NCI-H2227 (cell line): Measurements from ENCODE around the gene GPC5.
"Not testable (repeated sequence)": the region's sequence is repeated elsewhere in the genome, so short reads cannot be mapped to it uniquely, and the experiment has no call there.

Experiments used
- DNase-seq: peaks from one replicate; lab custom pipeline; 2025; ENCODE audit not compliant: unreplicated experiment; lab: John Stamatoyannopoulos, UW

The GPC5 gene

GRCh38 chr13:91825516-91825915, 427.1 kb downstream of the GPC5 start:
- no peak for DNase-seq

GRCh38 chr13:91836553-91836952, 438.1 kb downstream of the GPC5 start:
- DNase-seq: no peak

DNA sequence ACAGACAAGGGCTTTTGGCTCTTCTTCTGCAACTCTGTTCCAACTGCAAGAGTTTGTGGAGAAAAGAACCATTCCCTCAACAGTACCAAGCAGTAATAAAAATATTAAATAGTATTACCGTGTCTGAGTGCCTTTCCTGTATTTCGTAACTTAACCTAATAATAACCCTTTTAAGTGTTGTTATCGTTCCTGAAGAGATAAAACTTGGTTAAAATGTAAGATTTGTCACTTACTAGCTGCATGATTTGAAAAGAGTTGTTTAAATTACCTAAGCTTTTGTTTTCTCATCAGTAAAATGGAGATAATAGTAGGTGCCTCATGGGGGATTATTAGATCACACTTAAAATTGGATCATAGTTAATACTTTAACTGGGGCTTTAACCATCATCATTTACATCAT, 447.2 kb downstream of the GPC5 start:
- DNase-seq: no peak

- DNase-seq: no peak
Observed at GRCh38 chr13:91863699-91864098, 465.3 kb downstream of the GPC5 start.

DNA sequence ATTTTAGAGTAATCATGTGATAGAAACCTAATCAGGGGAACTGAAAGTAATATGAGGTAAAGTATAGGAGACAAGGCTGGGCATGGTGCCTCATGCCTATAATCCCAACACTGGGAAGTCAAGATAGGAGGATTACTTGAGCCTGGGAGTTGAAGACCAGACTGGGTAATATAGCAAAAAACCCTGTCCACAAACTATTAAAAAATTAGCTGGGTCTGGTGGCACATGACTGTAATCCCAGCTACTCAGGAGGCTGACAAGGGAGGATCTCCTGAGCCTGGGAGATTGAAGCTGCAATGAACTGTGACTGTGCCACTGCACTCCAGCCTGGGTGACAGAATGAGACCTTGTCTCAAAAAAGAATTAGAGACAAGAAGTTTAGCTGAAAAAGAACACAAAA, 469.9 kb downstream of the GPC5 start:
- no peak for DNase-seq

DNA sequence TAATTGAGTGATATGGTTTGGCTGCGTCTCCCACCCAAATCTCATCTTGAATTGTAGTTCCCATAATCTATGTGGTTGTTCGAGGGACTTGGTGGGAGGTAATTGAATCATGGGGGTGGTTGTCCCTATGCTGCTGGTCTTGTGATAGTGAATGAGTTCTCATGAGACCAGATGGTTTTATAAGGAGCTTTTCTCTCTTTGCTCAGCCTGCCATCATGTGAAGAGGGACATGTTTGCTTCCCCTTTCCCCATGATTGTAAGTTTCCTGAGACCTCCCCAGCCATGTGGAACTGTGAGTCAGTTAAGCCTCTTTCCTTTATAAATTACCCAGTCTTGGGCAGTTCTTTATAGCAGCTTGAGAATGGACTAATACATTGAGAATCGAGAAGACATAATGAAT, 480.1 kb downstream of the GPC5 start:
- DNase-seq: no peak

DNA sequence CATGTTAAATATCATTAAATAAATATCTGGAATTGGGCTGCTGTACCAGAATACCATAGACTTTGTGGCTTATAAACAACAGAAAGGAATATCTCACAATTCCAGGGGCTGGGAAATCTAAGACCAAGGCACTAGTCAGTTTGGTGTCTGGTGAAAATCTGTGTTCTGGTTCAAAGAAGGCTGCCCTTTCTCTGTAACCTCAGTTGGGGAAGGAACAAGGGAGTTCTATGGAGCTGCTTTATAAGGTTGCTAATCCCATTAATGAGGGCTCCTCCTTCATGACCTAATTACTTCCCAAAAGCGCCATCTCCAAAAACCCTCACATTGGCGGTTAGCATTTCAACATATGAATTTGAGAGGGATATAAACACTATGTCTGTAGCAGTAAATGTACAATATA, 480.9 kb downstream of the GPC5 start:
- no peak for DNase-seq

- no peak for DNase-seq
Observed at GRCh38 chr13:91882918-91883317, 484.5 kb downstream of the GPC5 start.

DNA sequence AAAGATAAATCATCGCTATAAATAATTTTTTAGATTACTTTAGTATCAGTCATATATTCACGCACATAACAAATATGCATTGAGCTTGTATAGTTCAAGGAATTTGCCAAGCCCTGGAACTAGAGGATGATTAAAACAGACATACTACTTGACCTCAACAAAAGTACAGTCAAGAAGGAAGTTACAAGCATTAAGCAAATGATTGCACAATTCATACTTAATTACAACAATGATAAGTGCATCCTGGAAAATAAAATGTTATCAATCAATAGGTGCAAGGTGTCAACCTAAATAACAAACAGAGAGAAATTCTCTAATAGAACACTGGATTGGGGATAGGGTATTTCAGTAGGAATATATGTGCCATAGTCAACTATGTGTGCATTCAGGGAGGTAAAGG, 491.2 kb downstream of the GPC5 start:
- no peak for DNase-seq

- no peak for DNase-seq
Observed at GRCh38 chr13:91891141-91891540, 492.7 kb downstream of the GPC5 start.

DNA sequence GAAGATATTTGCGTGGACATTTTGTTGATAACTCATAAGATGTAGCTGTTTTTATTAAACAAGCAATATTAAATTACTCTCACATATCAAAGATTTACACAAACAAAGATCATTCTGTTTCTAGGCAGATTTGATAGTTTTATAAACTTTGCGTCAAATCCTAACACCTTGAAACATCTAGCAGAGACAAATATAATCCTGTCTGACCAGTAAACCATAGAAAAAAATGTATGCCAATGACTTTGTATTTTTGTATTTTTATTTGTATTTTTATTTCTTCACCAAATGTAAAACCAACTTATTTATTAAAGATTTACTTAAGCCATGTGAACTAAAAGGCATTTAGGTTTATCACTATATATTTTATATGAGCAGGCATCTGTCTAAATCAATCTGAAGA, 494.6 kb downstream of the GPC5 start:
- no peak for DNase-seq

DNA sequence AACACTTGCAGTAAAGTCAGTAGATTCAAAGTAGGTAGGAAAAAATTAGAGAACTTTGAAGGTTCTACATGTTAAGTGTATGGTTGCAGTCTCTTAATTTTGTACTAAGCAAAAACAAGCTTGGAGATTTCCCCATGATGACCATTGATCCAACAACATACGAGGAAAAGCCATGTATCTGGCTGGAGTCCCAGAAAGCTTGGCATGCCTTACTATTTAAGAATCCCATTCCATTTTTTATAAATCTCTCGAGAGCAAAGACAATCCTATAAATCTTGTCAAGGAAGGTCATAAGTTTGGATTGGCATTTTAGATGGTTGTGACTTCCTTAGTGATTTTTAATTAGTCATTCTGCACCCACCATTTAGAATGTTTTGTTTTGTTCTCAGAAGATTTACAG, 495.9 kb downstream of the GPC5 start:
- DNase-seq: no peak

DNA sequence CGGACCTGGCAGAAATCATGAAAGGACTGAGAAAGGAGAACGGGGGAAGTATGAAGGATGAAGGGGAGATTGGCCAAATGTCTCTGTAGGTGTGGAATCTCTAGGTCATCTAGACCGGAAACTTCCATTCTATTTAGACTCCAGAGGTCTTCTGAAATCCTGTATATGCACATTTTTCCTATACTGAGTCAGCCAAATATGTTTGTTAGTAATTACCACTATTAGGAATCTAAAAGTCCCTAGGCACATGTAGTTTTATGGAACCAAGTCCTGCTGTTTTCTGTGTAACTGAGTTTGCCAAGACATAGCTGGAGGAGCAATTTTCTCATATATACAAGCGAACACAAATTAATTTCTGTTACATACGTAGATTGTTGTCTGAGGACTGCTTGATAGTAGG, 498.1 kb downstream of the GPC5 start:
- no peak for DNase-seq

DNA sequence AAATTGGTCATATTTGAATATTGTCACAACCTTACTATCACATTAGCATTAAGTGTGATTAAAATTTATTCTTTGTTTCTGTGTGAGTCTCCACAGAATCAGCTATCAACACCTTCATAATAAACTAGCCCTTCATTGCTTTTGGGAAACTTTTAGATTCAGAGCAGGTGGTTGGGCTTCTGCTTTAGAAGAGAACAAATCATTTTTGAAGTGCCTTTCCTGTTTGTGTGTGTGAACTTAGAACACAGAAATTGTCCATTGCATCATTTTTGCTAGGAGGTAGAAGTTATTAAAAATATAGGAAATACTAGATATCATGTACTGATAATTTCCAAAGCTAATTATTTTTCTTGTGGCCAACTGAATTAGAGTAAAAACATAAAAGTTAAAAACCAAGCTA, 500.6 kb downstream of the GPC5 start:
- not testable (repeated sequence) for DNase-seq

DNA sequence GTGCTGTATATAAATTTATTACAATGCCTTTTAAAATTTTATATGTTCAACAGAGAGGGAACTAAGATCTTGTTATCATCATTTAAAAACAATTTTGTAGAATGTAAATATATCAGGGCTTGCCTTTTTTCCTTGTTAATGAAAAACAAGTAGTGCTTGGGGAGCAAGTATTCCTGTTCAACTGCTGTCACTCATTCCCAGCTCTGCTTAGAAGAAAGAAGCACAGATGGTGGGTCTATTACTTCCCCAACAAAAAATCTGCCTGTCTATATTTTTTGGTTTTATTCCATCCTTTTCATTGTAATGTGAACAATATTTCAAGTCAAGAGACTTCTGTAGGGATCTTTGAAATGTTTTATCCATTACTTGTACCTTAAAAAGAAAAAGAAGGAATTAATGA, 503.9 kb downstream of the GPC5 start:
- DNase-seq: no peak

DNA sequence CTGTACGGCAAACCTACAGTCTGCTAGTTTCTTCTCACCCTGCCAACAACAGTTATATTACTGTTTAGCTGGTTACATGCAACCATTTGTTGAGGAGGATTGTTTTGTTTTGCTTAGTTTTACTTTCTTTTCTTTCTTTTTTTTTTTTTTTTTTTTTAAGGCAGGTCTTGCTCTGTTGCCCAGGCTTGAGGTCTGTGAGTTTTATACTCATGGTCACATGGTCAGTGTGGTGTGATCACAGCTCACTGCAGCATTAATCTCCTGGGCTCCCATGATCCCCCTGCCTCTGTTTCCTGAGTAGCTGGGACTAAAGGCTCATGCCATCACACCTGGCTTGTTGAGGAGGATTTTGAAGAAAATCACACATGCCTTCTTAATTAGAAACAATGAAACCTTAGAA, 505.6 kb downstream of the GPC5 start:
- no peak for DNase-seq

- DNase-seq: no peak
Observed at GRCh38 chr13:91904597-91904996, 506.2 kb downstream of the GPC5 start.

GRCh38 chr13:91907398-91907797, 509.0 kb downstream of the GPC5 start:
- DNase-seq: no peak

DNA sequence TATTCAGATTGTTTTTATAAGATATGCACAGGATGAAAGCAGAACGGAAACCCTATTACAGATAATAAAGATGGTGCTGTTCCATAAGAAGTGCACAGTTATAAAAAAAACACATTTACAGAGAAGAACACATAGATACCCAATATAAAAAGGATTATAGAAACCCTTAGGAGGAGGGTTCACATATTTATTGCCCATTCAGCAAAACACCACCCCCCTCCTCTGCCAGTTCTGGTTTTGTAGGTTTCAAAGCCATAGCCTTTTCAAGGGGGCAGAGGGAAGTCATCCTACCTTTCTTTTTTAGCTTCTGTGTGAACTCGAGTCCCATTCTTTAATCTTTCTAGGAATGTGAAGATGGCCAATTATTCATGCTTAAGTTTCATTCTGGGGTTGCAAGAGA, 511.2 kb downstream of the GPC5 start:
- no peak for DNase-seq

GRCh38 chr13:91922969-91923592, 524.7 kb downstream of the GPC5 start:
- no peak for DNase-seq

DNA sequence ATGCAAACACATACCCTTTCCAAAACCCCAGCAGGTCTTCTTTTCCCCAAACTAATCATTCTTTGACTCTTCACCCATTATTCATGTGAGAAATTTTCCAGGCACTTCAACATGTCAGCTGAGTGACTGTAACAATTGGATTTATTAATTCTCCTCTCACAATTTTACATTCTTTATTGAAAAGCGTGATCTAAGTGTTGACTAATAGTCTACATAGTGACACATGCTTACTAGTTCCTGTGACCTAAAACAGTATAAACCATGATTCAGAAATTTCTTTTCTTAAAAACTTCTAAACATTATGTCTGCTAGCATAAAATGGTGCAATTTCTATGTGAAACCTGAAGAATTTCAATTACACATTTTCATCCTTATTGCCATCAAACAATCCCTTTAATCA, 532.3 kb downstream of the GPC5 start:
- no peak for DNase-seq

GRCh38 chr13:91934354-91934753, 535.9 kb downstream of the GPC5 start:
- DNase-seq: no peak

GRCh38 chr13:91946498-91947070, 548.2 kb downstream of the GPC5 start:
- DNase-seq: peak; percentile 54
